AG08395 (cell line): ENCODE results near the gene TMEM222.
A peak's percentile ranks its signal among the peaks of the same experiment; 100 is the strongest.

Experiments
- DNase-seq: peaks from one replicate; pipeline ENCODE4 v3.0.0; 2012; ENCODE audit warnings: mixed read lengths, low spot score

The TMEM222 gene

GRCh38 chr1:27306892-27307761, 14.8 kb upstream of the TMEM222 start:
- DNase-seq: no peak

GRCh38 chr1:27307874-27308598, 13.9 kb upstream of the TMEM222 start:
- DNase-seq: no peak

- DNase-seq: no peak
These were observed 7.8 kb upstream of the TMEM222 start for GRCh38 chr1:27314169-27314568.

- DNase-seq: no peak
These were observed 7.2 kb upstream of the TMEM222 start for GRCh38 chr1:27314737-27315136.

GRCh38 chr1:27316860-27317259, 5.1 kb upstream of the TMEM222 start:
- no peak for DNase-seq

GRCh38 chr1:27318136-27318535, 3.8 kb upstream of the TMEM222 start:
- DNase-seq: no peak

- DNase-seq: peak; percentile 72
These were observed 3.4 kb upstream of the TMEM222 start for GRCh38 chr1:27318596-27318995.

GRCh38 chr1:27322569-27323240, 742 bp downstream of the TMEM222 start:
- no peak for DNase-seq

GRCh38 chr1:27325286-27325685, 3.3 kb downstream of the TMEM222 start:
- DNase-seq: no peak

- no peak for DNase-seq
These were observed 6.0 kb downstream of the TMEM222 start for GRCh38 chr1:27327964-27328363.

- no peak for DNase-seq
These were observed 8.8 kb downstream of the TMEM222 start for GRCh38 chr1:27330786-27331185.

- no peak for DNase-seq
These were observed 9.5 kb downstream of the TMEM222 start for GRCh38 chr1:27331426-27331825.

- no peak for DNase-seq
These were observed 10.0 kb downstream of the TMEM222 start for GRCh38 chr1:27331922-27332321.

GRCh38 chr1:27332536-27333281, 10.7 kb downstream of the TMEM222 start:
- peak; percentile 73 for DNase-seq

GRCh38 chr1:27333717-27334279, 11.8 kb downstream of the TMEM222 start:
- DNase-seq: no peak

- DNase-seq: no peak
These were observed 13.8 kb downstream of the TMEM222 start for GRCh38 chr1:27335506-27336422.

- DNase-seq: no peak
These were observed 14.8 kb downstream of the TMEM222 start for GRCh38 chr1:27336756-27337155.

GRCh38 chr1:27338751-27339150, 16.8 kb downstream of the TMEM222 start:
- no peak for DNase-seq

GRCh38 chr1:27339213-27339612, 17.2 kb downstream of the TMEM222 start:
- DNase-seq: no peak

- peak; percentile 76 for DNase-seq
These were observed 19.7 kb downstream of the TMEM222 start, which contains the start of gene SYTL1 for GRCh38 chr1:27341525-27342252. Gene SYTL1, plus strand, starts transcription at chr1:27342022. Its CDS starts 3,313 bp downstream, at chr1:27345335.
